Coronary artery (tissue), 2 donors: ENCODE data around the gene SKP1.
A peak's percentile ranks its signal among the peaks of the same experiment; 100 is the strongest.

Source experiments
- DNase-seq: peaks from one replicate; pipeline ENCODE4 v3.0.0-alpha.2; 2017; ENCODE audit warnings: low spot score
- H3K27ac ChIP-seq, 2 donors: fragments of 200-600 bp; sonication (generic); one replicate each; pipeline ENCODE4 v1.5.1; 2016 to 2019
- H3K4me3 ChIP-seq: fragments of 200-600 bp; sonication (generic); 2 replicates; pipeline ENCODE4 v1.5.1; 2016; ENCODE audit warnings: mild to moderate bottlenecking, moderate library complexity
- CTCF ChIP-seq: fragments of 200-600 bp; sonication (generic); IDR thresholded peaks from one replicate; pipeline ENCODE4 v1.5.1; 2019; ENCODE audit warnings: antibody characterized with exemption

SKP1 gene

GRCh38 chr5:134112726-134113362 lies 63.9 kb downstream of the SKP1 start:
- peak overlapping the region; percentile 74 for H3K4me3 ChIP-seq
- no peak overlapping the region for H3K27ac ChIP-seq
- DNase-seq, result no peak
- no peak for TF ChIP-seq CTCF

- TF ChIP-seq CTCF, result no peak
- DNase-seq, result no peak
- H3K4me3 ChIP-seq, result no peak overlapping the region
- H3K27ac ChIP-seq, result no peak overlapping the region
Measured at GRCh38 chr5:134111741-134112647, 64.8 kb downstream of the SKP1 start.

GRCh38 chr5:134110382-134110781 lies 66.4 kb downstream of the SKP1 start:
- H3K4me3 ChIP-seq, result no peak overlapping the region
- H3K27ac ChIP-seq, result no peak overlapping the region
- DNase-seq, result no peak
- TF ChIP-seq CTCF, result no peak

- no peak for TF ChIP-seq CTCF
- H3K4me3 ChIP-seq, result no peak overlapping the region
- DNase-seq, result no peak
- H3K27ac ChIP-seq, result no peak overlapping the region
Measured at GRCh38 chr5:134107779-134108178, 69.0 kb downstream of the SKP1 start.

GRCh38 chr5:134106991-134107701 lies 69.6 kb downstream of the SKP1 start:
- no peak for TF ChIP-seq CTCF
- H3K27ac ChIP-seq, result no peak overlapping the region
- no peak overlapping the region for H3K4me3 ChIP-seq
- DNase-seq, result no peak

GRCh38 chr5:134103998-134104654 lies 72.6 kb downstream of the SKP1 start:
- Histone ChIP-seq H3K4me3 (no peak overlapping the region), H3K27ac (no peak overlapping the region)
- DNase-seq, result no peak
- no peak for TF ChIP-seq CTCF
